HCT116 (cell line): ENCODE data around the gene SERINC5. TPM values are rescaled to one million over a fixed set of nuclear protein-coding genes. Genes with fewer than 3 reads are reported as not detected.

Source experiments
- ATAC-seq: fragments of 200-7000 bp; cut with Tn5 transposase; 2 replicates; pipeline ENCODE4 v1.9.1; 2020; ENCODE audit warnings: mild to moderate bottlenecking, moderate library complexity
- BruUV-seq: library from RNA; stranded (reverse); fragments of 400-500 nt; replicated peaks from 2 replicates; lab custom pipeline; 2021; lab: Mats Ljungman, UMichigan
- CTCF ChIA-PET: fragments of 300-600 bp; sonication (Branson Sonifier 250); formaldehyde crosslinking; loops from one replicate; lab custom pipeline; 2021; ENCODE audit warnings: antibody characterized with exemption; lab: Charles Lee
- POLR2A ChIA-PET: fragments of 300-600, 350-600 bp; sonication (Branson Sonifier 250); formaldehyde crosslinking; loops from one replicate; lab custom pipeline; 2021; ENCODE audit warnings: antibody characterized with exemption; lab: Charles Lee
- RAD21 ChIA-PET, 2 experiments: fragments of 300-600 bp; sonication (Branson Sonifier 250); formaldehyde crosslinking; loops; one replicate each; lab custom pipeline; 2023; ENCODE audit warnings: low total read pairs in 2 of 2; ENCODE audit not compliant: uncharacterized antibody in 2 of 2, unreplicated experiment in 2 of 2, low non-redundant PET in 1 of 2; lab: Charles Lee
- DNase-seq: peaks from one replicate; pipeline ENCODE4 v3.0.0-alpha.2; 2010; ENCODE audit warnings: low read depth, low spot score
- H2AFZ ChIP-seq: fragments of 200-600 bp; shearing (Covaris generic), sonication (generic); 2 replicates; pipeline ENCODE4 v1.6.1; 2017; ENCODE audit warnings: low read depth, mixed run types, mixed read lengths, antibody characterized with exemption, low read length; ENCODE audit not compliant: poor library complexity, severe bottlenecking
- H3K27ac ChIP-seq: 2 replicates; pipeline ENCODE4 v1.5.1; 2012; ENCODE audit warnings: low read depth, low read length
- H3K27me3 ChIP-seq: fragments of 200-600 bp; sonication (generic); 2 replicates; pipeline ENCODE4 v1.6.1; 2016; ENCODE audit warnings: mixed run types, low read length, mixed read lengths; ENCODE audit not compliant: insufficient read depth
- H3K36me3 ChIP-seq, 2 experiments: fragments of 200-500 bp in 1 of 2; fragments of 200-600 bp in 1 of 2; sonication (Bioruptor generic) in 1 of 2; sonication (generic) in 1 of 2; 2 replicates each; pipeline versions ENCODE4 v1.5.1 to v1.6.1; 2014 to 2016; ENCODE audit warnings: low read length in 2 of 2, inconsistent platforms in 1 of 2, mixed read lengths in 1 of 2, mixed run types in 1 of 2; ENCODE audit not compliant: insufficient read depth in 2 of 2, control insufficient read depth in 1 of 2
- H3K4me1 ChIP-seq, 2 experiments: fragments of 200-600 bp in 1 of 2; sonication (generic) in 1 of 2; 2 replicates each; pipeline versions ENCODE4 v1.5.1 to v1.6.1; 2012 to 2017; ENCODE audit warnings: low read length in 2 of 2, inconsistent platforms in 1 of 2, mild to moderate bottlenecking in 1 of 2, mixed read lengths in 1 of 2, mixed run types in 1 of 2, moderate library complexity in 1 of 2; ENCODE audit not compliant: insufficient read depth in 2 of 2, control insufficient read depth in 1 of 2
- H3K4me2 ChIP-seq: fragments of 200-600 bp; sonication (generic); 2 replicates; pipeline ENCODE4 v1.6.1; 2017; ENCODE audit warnings: mixed run types, low read length, mixed read lengths
- H3K4me3 ChIP-seq, 2 experiments: fragments of 200-600 bp in 1 of 2; sonication (generic) in 1 of 2; replicated peaks in 1 of 2; 2 replicates each; pipeline ENCODE4 v1.5.1; 2011 to 2016; ENCODE audit warnings: low read length in 2 of 2, control low read depth in 1 of 2, low read depth in 1 of 2, mild to moderate bottlenecking in 1 of 2, mixed read lengths in 1 of 2, mixed run types in 1 of 2
- H3K79me2 ChIP-seq: fragments of 200-600 bp; sonication (generic); 2 replicates; pipeline ENCODE4 v1.6.1; 2017; ENCODE audit warnings: mild to moderate bottlenecking, mixed run types, low read length, moderate library complexity, mixed read lengths; ENCODE audit not compliant: insufficient read depth
- H3K9ac ChIP-seq: fragments of 200-600 bp; sonication (generic); 2 replicates; pipeline ENCODE4 v1.6.1; 2016; ENCODE audit warnings: low read length, mixed read lengths
- H3K9me2 ChIP-seq: fragments of 200-600 bp; sonication (generic), shearing (Covaris generic); 2 replicates; pipeline ENCODE4 v1.6.1; 2017; ENCODE audit warnings: mixed run types, mild to moderate bottlenecking, moderate library complexity; ENCODE audit not compliant: insufficient read depth
- H3K9me3 ChIP-seq, 2 experiments: fragments of 200-500 bp in 1 of 2; fragments of 200-600 bp in 1 of 2; sonication (Bioruptor generic) in 1 of 2; sonication (generic) in 1 of 2; 2 replicates each; pipeline ENCODE4 v1.6.1; 2014 to 2017; ENCODE audit warnings: low read length in 2 of 2, mixed read lengths in 2 of 2, inconsistent platforms in 1 of 2, low read depth in 1 of 2, mild to moderate bottlenecking in 1 of 2, mixed run types in 1 of 2, moderate library complexity in 1 of 2; ENCODE audit not compliant: control insufficient read depth in 1 of 2, insufficient read depth in 1 of 2
- H4K20me1 ChIP-seq: fragments of 200-600 bp; sonication (generic), shearing (Covaris generic); 2 replicates; pipeline ENCODE4 v1.6.1; 2017; ENCODE audit warnings: mixed run types, mild to moderate bottlenecking, moderate library complexity; ENCODE audit not compliant: insufficient read depth
- CBX3 ChIP-seq: IDR thresholded peaks from 2 replicates; pipeline ENCODE4 v1.6.1; 2012; ENCODE audit warnings: low read depth
- CEBPB ChIP-seq: IDR thresholded peaks from 2 replicates; pipeline ENCODE4 v1.6.1; 2012; ENCODE audit warnings: low read depth
- FOSL1 ChIP-seq: IDR thresholded peaks from 2 replicates; pipeline ENCODE4 v1.6.1; 2012; ENCODE audit warnings: low read depth
- POLR2AphosphoS5 ChIP-seq: IDR thresholded peaks from 2 replicates; pipeline ENCODE4 v1.6.1; 2011; ENCODE audit warnings: mild to moderate bottlenecking, low read depth, low read length, moderate library complexity
- ZNF274 ChIP-seq: fragments of 200-500 bp; sonication (Bioruptor generic); IDR thresholded peaks from 2 replicates; pipeline ENCODE4 v1.6.1; 2014; ENCODE audit warnings: mild to moderate bottlenecking, low read depth, low read length, inconsistent platforms
- intact Hi-C: fragments of 100-400 bp; cut with micrococcal nuclease; formaldehyde crosslinking; loops from 2 replicates; pipeline ENCODE4 v1.10.0; 2022
- total RNA-seq: library from RNA; stranded (reverse); gene quantifications from one replicate; pipeline ENCODE4 v1.2.1, GENCODE V29; 2021; ENCODE audit not compliant: unreplicated experiment
- TF ChIP-seq, protein P1 (sequence below): IDR thresholded peaks from 2 replicates; pipeline ENCODE4 v1.6.1; 2012
- TF ChIP-seq, protein P2 (sequence below): IDR thresholded peaks from 2 replicates; pipeline ENCODE4 v1.6.1; 2012

Gene SERINC5
- total RNA-seq, 1 experiment from 2014 or later: 39.3 TPM

- no peak for DNase-seq
- ChIA-PET RAD21 (no interaction called here), POLR2A (no interaction called here)
- H3K9me3 ChIP-seq: no peaks in the 10 kb centered on the region
- H3K36me3 ChIP-seq: no peaks in the 10 kb centered on the region
- TF ChIP-seq FOSL1 (no peak), ZNF274 (no peak), POLR2AphosphoS5 (no peak)
- TF ChIP-seq, protein P1, sequence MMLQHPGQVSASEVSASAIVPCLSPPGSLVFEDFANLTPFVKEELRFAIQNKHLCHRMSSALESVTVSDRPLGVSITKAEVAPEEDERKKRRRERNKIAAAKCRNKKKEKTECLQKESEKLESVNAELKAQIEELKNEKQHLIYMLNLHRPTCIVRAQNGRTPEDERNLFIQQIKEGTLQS: no peak
- TF ChIP-seq, protein P2, sequence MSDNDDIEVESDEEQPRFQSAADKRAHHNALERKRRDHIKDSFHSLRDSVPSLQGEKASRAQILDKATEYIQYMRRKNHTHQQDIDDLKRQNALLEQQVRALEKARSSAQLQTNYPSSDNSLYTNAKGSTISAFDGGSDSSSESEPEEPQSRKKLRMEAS: no peak
- TF ChIP-seq, all 23 proteins: peak for 0
- Histone ChIP-seq H2AFZ (no peak overlapping the region), H3K9ac (no peak overlapping the region), H3K27me3 (no peaks in the 10 kb centered on the region), H4K20me1 (no peaks in the 10 kb centered on the region), H3K79me2 (no peaks in the 10 kb centered on the region), H3K4me1 (no peaks in the 10 kb centered on the region), H3K4me2 (no peak overlapping the region), H3K9me2 (no peaks in the 10 kb centered on the region), H3K27ac (no peak overlapping the region), H3K4me3 (no peak overlapping the region)
- no peak for ATAC-seq
- BruUV-seq: no TSS peak
- intact Hi-C loops: no loop called here
- CTCF ChIA-PET: no interaction called here
Measured at GRCh38 chr5:80283360-80283759, 27.5 kb upstream of the SERINC5 start.

DNA sequence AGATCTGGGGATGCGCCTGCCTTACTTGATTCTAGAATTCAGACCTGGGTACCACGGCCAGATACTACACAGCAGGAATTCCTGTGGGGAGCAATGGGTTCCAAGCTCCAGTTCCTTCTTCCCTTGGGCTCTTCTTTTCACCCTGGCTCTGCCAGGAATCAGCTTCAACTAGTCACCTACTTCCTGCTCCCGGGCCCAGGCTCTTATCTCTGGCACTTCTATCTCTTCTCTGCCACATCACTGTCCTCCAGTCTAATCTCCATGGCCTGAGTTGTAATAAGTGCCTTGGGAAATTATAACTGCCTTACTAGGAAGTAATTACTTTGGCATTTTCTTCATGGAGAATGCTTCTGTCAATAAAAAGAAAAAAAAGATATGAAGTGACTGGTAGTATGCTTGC lies 26.2 kb upstream of the SERINC5 start:
- Histone ChIP-seq H3K9ac (no peak overlapping the region), H3K36me3 (no peaks in the 10 kb centered on the region), H3K79me2 (no peaks in the 10 kb centered on the region), H4K20me1 (no peaks in the 10 kb centered on the region), H3K4me1 (no peaks in the 10 kb centered on the region), H3K4me2 (no peak overlapping the region), H3K4me3 (no peak overlapping the region), H3K9me2 (no peaks in the 10 kb centered on the region), H2AFZ (no peak overlapping the region), H3K9me3 (no peaks in the 10 kb centered on the region), H3K27me3 (no peaks in the 10 kb centered on the region), H3K27ac (no peak overlapping the region)
- no peak for DNase-seq
- ATAC-seq: no peak
- ChIA-PET RAD21 (interaction anchor here in 1 of 2 experiments (0.6 kb wide), 1 partner anchor 728 kb away, joined by 4 read pairs; no protein-coding TSS in a partner anchor), CTCF (no interaction called here), POLR2A (no interaction called here)
- BruUV-seq: no TSS peak
- intact Hi-C loops: no loop called here
- TF ChIP-seq CBX3 (no peak), CEBPB (no peak)
- TF ChIP-seq, protein P2: no peak
